ENCODE measurements around the gene MMD. TPM values are rescaled to one million over a fixed set of nuclear protein-coding genes. Genes with fewer than 3 reads are reported as not detected.
A peak's percentile ranks its signal among the peaks of the same experiment; 100 is the strongest.

MMD gene
- total and polyA plus RNA-seq, 2 of the 13 experiments (the other 11 are each of a cell fraction or from before 2014, with no cell fraction given), result 121 to 225 TPM

GRCh38 chr17:55444471-55445441 is 23.1 kb upstream of the MMD start (continued):
- TF ChIP-seq LCORL (IDR thresholded peaks at IDR 0.05) (no peak), LCORL (CRISPR knock-in tag; IDR thresholded peaks at IDR 0.05) (peak; percentile 99), ZC3H13 (CRISPR knock-in tag; IDR thresholded peaks at IDR 0.05) (no peak), WIZ (CRISPR knock-in tag; IDR thresholded peaks at IDR 0.05) (no peak), ZNF253 (CRISPR knock-in tag; IDR thresholded peaks at IDR 0.05; ENCODE audit: borderline replicate concordance) (no peak), RERE (CRISPR knock-in tag; IDR thresholded peaks at IDR 0.05; ENCODE audit: low read depth) (no peak), CREB3 (CRISPR knock-in tag; IDR thresholded peaks at IDR 0.05) (no peak), ZNF234 (CRISPR knock-in tag; conservative IDR thresholded peaks at IDR 0.05) (no peak), REPIN1 (CRISPR knock-in tag; IDR thresholded peaks at IDR 0.05; ENCODE audit: borderline replicate concordance, low read depth) (no peak; the same call in 1 of the 2 replicates), PHF8 (CRISPR knock-in tag; IDR thresholded peaks at IDR 0.05) (0 out of 2 replicates have a peak, but pooled peaks have one; percentile 18), ATF1 (CRISPR knock-in tag; IDR thresholded peaks at IDR 0.05) (no peak), ZNF326 (CRISPR knock-in tag; IDR thresholded peaks at IDR 0.05; ENCODE audit: borderline replicate concordance) (no peak), RBM22 (optimal IDR thresholded peaks at IDR 0.05; ENCODE audit: low read length) (no peak), ZNF747 (CRISPR knock-in tag; IDR thresholded peaks at IDR 0.05; ENCODE audit: borderline replicate concordance) (peak; percentile 73; the same call in 1 of the 2 replicates)
- TF ChIP-seq, protein P1, sequence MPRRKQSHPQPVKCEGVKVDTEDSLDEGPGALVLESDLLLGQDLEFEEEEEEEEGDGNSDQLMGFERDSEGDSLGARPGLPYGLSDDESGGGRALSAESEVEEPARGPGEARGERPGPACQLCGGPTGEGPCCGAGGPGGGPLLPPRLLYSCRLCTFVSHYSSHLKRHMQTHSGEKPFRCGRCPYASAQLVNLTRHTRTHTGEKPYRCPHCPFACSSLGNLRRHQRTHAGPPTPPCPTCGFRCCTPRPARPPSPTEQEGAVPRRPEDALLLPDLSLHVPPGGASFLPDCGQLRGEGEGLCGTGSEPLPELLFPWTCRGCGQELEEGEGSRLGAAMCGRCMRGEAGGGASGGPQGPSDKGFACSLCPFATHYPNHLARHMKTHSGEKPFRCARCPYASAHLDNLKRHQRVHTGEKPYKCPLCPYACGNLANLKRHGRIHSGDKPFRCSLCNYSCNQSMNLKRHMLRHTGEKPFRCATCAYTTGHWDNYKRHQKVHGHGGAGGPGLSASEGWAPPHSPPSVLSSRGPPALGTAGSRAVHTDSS (CRISPR knock-in tag; conservative IDR thresholded peaks at IDR 0.05), result no peak
